Measurements from ENCODE around the gene HGD.
"Not testable (repeated sequence)": the region's sequence is repeated elsewhere in the genome, so short reads cannot be mapped to it uniquely, and the experiment has no call there.

The HGD gene

DNA sequence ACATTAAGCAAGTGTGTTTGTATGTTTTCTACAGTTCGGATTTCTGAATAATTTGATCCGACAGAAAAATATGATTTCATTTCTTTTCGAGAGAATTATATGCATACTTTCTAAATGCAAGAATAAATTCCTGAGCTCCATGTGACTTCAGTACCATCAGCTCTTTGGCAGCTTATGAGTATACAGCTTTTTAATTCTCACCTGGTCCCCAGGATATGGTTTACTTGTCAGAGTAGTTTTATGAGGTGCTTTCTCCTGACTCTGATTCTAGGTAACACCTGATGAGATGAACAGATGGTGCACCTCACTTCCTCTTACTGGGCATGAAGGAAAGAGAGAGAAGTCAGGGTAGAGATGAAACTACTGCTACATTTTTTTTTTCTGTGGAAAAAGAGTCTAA is 3.1 kb downstream of the HGD start:
- no peak for DNase-seq

DNA sequence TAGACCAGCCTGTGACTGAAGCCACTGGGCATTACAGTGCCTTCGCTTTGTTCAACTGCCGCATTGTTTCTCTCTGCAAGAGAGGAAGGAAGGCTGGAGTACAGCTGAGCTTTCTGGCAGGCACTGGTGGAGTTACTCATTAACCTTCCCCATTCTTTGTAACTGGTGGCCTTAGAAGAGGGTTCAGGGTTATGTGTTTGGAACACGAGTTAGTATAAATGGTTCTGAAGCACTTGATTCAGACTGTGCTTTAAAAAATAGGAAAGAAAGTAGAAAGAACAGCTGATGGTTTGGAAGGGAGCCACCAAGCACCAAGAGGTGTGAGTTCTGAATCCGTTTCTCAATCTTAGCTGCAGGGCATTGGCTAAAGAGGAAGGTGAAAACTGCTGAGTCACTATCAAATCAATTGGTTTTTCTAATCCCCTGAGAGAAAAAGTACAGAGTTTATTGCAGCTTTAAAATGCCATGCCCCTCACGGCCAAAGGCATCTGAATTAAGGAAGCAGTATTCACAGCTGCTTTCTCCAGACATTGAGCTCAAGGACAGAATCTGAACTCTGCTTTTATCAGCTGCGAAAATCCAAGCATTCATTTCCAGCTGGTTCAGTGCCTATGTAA is 3.6 kb downstream of the HGD start:
- DNase-seq: no peak

DNA sequence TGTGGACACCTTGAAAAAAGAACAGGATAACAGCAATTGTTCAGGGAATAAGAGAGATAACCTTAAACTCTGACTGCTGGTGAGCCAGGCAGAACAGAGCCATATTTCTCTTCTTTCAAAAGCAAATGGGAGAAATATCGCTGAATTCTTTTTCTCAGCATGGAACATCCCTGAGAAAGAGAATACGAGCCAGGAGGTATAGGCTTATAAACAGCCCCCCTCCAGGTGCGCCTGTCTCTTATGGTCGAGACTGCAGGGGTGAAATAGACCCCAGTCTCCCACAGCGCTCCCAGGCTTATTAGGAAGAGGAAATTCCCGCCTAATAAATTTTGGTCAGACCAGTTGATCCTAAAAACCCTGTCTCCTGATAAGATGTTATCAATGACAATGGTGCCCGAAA is 4.8 kb downstream of the HGD start:
- DNase-seq: not testable (repeated sequence)

DNA sequence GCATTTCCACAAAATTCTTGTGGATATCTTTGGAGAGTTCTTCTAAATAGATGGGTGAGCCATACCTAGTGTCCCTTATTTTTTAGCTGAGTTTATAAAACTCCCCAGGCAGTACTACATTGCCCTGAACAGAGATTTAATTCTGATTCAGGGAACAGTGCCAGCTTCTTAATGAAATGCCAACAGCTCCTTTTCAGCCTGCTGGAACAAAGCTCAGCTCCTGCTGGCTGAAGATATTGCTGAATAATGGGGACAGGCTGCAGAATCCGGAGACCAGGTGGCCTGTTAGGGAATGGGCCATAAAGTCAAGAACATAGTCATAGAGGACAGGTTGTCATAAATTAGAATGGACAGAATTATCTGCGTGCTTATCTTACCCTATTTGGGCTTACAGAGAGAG is 8.9 kb downstream of the HGD start:
- DNase-seq: no peak

DNA sequence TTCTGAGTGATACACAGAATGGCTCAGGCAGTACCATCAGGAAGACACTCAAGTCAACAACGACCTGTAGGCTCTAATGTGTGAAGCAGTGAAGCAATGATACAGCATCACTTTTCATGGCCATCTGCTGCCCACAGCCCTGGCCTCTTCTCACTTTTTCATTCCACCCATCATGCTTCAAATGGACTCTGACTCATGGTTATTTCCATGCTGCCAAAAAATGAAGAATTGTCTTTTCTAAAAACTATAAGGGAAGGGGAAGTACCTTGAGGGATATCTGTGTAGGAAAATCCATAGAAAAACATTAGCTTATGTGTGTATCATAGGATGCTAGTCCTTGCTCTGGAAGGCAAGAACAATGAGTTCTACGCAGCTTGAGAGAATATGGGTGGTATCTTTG is 11.5 kb downstream of the HGD start:
- no peak for DNase-seq

DNA sequence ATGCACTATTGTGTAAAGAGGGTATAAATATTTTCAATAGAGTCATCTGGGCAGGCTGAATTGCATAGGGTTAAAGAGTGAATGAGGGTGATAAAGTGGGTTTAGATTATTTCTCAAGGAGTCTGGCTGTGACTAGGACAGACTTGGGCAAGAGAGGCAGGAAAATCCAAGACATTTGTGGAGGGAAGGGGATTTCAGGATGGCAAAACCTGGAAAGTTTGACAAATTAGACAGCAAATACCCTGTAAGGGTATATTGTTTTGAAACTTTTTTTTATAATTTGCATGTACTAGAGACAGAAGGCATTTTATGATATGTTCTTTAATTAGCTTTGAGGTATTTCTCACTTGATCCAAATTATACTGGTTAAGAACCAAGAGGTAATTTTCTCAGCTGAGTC is 17.1 kb downstream of the HGD start:
- DNase-seq: no peak

DNA sequence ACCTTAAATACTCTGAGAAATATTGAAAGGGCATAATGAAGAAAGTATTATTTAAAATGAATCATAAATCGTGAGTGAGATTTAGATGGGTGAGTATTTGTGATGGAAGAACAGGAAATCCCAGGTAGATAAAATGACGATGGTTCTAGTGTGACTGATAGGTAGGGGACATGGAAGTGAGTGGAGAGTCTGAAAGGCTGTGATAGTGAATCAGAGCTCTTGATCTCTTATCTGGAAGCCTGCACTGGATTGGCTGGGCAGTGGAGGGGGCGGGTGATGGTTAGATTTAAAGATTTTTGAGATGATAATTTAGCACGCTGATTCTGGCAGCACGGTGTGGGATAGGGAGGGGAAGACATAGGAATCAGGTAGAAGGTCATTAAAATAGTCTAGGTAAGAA is 20.1 kb downstream of the HGD start:
- DNase-seq: no peak

DNA sequence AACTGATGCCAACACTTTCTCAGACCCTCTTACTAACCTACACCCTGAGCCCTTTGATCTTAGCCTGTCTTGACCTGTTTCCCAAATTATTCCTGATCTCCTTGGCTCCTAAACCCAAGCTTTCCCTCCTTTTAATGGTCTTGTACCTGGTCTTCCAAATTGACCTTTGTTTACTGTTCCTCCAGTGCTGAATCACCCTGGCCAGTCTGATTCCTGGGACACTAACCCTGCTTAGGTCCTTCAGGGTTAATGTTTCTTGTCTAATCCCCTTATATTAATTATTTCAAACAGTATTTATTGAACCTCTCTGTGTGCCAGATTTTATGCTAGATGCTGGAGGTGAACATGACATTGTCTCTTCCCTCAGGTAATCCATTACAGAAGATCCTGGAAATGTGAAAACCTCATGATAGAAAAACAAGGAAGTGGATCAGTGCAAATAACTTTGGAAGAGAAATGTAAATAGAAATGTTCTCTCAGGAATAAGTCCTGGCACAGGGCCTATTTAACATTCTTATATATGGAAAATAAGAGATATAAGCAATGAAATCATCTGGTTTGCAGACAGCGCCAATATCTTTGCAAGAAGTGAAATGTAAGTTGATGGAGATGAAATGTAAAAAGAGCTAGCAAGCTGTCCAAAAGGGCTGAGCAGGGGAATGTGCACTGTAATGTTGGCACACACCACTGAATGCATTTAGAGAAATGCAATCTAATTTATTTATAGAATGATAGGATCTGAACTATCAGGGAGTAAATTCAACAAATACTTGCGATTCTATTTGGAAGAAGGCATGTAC is 20.7 kb downstream of the HGD start:
- no peak for DNase-seq

DNA sequence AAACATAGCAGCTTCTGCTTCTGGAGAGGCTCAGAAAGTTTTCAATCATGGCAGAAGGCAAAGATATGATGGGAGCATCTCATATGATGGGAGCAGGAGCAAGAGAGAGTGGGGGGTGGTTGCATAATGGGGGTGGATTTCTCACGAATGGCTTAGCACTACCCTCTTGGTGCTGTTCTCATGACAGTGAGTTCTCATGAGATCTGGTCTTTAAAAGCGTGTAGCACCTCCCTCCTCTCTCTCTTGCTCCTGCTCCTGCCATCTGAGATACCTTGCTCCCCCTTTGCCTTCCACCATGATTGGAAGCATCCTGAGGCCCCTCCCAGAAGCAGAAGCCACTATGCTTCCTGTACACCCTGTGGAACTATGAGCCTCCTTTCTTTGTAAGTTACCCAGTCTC is 22.2 kb downstream of the HGD start:
- no peak for DNase-seq

DNA sequence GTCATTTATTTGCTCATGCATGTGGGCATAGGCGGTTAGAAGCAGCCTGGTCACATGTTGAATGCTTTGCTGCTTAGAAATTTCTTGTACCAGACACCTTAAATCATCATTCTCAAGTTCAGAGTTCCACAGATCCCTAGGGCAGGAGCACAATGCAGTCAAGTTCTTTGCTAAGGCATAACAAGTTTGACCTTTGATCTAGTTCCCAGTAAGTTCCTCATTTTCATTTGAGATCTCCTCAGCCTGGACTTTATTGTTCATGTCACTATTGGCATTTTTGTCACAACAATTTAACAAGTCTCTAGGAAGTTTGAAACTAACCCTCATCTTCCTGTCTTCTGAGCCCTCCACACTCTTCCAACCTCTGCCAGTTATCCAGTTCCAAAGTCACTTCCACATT is 22.8 kb downstream of the HGD start:
- no peak for DNase-seq

DNA sequence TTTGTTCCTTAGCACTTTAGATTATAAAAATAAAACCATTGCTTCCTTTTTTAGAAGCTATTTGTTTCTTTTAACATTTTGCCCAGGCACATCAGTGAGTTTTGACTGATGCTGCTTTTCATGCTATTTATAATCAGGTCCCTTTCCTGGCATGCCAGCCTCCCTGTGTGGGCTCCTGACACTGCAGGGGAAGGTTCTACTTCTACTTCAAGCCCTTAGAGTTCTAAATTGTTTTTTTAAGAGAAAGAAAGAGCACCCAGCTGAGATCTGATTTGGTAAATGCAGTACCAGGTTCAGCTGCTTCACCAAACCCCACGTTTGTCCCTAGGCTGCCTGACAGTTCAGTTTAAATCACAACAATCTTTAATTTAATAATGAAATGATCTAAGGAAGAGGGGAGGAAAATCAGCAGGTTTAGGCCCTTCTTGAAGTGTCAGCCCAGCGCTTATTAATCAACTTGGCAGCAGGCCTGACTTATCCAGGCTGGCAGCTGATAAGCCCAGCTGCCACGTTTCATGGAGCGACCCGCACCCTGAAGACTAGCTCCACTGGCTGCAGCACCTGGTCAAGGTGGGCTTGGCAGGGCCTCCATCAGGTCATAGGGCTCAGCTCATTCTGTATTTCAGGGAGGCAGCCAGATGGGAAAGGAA is 29.0 kb downstream of the HGD start:
- DNase-seq: no peak

DNA sequence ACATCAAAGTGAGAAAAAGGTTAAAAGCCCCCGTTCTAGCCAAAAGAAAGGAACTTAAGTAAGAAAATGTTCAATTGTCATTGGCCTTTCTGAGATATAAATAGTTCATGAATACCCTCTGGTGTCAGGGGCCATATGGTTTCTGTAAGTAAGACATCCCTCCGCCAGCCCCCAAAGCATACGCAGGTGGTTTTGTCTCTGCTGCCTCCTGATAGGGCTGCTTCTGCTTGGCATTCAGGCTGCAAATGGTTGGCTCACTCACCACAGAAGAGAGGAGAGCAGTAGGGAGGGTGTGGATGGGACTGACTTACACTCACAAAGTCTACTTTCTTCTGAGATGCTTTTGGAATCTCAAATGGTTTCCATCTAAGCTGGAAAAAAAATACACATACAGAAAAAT is 29.8 kb downstream of the HGD start:
- no peak for DNase-seq

DNA sequence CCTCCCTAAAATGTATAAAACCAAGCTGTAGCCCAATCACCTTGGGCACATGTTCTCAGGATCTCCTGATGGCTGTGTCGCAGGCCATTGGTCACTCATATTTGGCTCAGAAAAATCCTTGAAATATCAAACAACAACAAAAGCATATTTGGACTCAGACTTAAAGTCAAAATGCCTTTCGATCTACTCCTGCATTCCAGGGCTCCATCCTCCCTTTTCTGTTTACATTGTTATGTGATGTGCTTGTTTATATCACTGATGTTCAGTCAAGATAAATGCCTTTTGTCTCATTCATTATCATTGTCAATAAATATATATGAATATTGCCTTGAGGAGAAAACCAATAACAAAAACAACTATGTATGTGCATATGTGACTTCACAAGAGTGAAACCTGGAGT is 31.7 kb downstream of the HGD start:
- no peak for DNase-seq

DNA sequence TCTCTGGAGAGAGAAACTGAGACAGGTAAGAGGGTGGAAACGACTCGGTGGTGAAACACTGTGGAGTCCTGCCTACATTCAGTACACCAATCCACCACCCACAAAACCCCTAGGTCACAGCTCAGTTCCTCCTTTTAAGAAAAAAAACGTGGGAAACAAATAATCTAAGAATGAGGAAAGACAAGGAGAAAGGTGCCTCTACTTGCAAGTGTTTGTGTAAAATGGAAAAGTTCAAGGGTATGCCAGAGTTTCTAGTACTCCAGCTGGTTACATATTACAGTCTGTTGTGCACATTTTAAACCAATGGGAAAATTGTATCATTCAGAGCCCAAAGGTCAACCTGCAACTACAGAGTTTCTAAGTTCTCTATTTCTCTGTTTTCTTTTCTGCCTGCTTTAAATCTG is 32.2 kb downstream of the HGD start:
- no peak for DNase-seq

DNA sequence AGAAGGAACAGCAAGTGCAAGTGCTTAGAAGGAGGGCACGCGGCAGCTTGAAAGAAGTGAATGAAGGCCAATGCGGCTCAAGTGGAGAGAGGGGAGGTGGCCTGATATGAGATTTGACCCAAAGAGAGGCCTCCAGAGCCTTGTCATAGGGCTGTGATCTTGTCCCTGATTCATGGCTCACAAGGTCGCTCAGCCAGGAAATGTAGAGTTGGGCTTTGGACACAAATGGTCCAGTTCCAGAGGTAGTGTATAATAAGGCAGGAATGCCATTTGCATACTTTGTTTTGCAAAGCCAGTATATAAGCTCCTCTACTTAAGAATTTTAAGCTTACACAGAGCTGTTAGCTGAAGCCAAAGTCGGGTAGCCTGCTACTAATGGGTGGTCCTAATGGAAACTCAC is 33.7 kb downstream of the HGD start:
- no peak for DNase-seq

DNA sequence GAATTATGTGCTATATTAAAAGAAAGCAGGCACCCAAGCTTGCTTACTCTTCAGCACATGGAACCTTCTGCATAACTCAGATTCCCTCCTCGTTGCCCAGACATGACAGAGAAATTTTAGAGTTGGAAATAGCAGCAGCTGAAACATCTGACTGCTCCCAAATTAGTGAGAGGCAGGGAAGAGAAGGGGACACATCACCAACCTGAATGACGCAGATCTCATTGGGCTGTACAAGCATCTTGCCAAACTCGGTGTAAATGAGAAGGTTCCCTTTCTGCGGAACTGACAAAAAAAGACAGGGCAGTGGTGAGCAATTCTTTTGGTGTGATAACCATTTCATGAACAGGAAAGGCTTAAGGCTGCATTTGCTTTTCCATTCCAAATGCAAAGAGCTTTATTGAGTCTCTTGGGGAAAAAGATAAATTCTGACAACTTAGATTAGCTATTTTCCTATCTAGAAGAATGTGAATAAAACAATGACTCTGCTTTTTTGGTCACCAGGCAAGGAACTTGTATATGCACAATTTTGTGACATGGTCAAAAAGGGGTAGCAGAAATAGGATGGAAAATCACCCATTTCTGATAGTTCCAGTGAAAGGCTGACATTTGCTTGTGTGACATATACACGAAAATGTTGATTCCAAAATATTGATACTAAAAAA is 35.1 kb downstream of the HGD start:
- no peak for DNase-seq

DNA sequence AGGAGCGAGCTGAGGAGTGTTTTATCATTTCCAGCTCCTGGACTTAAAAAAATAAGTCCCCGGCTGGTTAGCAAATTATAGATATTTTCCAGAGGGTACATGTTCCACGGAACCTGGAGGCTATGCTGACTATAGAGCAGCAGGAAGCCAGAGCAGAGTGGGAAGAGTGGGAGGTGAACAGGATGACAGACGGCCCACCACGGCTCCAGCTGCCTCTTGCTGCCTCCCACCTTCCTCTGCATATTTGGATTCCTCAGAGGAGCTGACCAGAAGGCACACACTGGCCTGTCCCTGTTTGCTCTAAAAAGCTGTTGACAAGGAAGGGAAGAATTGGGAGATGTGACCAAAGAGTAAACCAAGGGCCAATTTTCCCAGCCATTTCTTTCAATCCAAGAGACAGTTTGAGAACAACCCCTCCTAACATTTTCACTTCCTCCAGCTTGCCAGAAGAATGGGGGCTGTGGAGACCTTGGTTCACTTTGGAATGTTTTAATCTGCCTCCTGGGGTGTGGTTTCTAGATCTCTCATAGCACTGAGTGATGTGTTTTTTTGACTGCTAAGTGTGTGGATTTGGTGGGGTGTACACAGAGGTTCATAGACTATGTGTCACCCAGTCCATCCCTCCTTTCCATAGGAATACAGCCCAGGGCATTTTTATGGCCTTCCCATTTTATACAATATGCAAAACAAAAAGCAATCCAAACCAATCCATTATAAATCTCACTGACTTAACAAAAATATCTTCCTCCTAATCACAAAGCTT is 36.8 kb downstream of the HGD start:
- no peak for DNase-seq

DNA sequence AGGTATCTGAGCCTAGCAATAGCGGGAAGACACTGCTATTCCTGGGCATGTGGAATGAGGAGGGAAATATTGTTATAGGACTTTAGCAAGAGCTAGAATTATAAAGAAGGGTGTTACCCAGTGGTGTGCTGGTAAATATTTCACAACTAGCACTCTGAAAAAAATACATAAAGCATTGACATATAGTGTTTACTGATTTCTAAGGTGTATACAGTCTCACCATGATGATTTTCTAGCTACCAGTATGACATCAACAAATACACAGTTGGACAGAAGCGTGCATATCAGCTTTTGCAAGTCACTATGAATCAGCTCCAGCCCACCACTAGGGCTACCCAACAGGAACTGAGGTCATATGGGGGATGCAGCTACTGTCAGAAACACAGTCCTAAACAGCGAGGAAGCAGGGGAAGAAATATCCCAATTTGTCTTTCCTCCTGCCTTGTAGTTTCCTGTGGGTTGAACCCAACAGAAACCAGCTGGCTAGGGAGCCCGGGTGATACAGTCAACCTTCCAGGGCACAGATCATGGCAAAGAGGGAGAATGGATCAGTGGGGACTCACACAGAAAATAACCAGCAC is 39.6 kb downstream of the HGD start:
- DNase-seq: no peak

DNA sequence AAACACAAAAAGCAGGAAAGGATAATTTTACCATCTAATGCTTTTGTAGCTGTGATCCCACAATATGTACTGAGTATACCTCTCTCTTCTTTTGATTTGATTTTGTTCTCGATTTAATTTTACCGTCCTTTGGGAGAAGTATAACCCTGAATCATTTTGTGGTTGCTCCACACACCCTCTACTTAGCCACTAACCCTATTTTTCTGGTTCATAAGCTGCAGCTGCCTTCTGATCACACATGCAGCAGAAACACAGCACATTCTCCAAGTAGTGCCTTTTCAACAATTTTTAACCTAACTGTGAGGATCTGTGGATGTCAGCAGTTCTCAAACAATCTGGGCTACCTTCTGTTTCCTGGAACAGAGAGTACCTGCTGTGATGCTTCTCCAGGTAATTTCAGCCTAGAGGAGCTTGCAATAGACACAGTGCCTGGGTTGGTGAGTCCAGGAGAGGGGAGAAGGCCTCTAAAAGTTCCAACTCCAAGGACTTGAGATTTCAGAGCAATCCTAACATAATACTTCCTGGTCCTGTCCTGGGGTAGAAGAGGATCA is 40.3 kb downstream of the HGD start:
- no peak for DNase-seq

DNA sequence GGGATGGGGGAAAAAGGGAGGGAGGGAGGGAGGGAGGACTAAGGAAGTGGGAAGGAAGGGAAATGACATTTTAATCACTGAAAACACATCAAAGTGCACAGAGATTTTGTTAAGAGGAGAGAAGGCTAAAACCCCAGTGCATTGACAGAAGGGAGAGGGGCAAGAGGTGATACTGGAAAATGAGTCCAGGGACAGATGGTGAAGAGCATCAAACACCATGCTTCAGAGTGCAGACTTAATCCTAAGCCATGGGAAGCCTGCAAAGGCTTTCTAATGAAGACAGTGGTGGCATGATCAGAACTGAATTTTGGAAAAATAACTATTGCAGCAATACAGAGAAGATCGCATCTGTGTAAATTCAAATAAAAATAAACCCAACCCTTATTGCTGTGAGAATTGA is 41.8 kb downstream of the HGD start:
- DNase-seq: no peak

DNA sequence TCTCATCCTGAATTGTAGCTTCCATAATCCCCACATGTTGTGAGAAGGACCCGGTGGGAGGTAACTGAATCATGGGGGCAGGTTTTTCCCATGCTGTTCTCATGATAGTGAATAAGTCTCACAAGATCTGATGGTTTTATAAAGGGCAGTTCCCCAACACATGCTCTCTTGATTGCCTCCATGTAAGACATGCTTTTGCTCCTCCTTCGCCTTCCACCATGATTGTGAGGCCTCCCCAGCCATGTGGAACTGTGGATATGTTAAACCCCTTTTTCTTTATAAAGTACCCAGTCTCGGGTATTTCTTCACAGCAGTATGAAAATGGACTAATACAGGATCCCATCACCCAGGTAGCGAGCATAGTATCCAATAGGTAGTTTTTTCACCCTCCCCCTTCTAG is 43.2 kb downstream of the HGD start:
- DNase-seq: not testable (repeated sequence)

DNA sequence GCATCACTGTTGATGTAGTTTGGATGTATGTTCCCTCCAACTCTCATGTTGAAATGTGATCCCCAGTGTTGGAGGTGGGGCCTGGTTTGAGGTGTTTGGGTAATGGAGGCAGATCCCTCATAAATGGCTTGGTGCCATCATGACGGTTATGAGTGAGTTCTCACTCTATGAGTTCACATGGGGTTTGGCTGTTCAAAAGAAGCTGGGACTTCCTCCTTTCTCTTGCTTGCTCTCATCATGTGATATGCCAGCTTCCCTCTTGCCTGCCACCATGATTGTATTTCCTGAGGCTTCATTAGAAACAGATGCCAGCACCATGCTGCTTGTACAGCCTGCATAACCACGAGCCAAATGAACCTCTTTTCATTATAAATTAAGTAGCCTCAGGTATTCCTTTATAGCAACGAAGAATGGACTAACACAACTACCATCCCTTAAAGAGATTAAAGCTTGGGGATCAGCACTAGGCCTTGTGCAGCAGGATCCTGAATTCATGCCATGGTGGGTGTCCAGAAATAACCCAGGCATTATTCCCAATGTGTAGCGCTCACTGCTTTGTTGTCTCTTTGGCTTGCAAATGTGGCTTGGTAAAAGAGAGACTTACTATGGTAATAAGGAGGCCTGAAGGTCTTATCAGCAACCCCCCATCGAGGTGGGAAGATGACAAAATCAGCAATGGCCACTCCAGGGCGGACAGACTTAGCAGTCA is 44.0 kb downstream of the HGD start:
- no peak for DNase-seq
